ENCODE measurements around the gene ERGIC1.

ERGIC1 gene

DNA sequence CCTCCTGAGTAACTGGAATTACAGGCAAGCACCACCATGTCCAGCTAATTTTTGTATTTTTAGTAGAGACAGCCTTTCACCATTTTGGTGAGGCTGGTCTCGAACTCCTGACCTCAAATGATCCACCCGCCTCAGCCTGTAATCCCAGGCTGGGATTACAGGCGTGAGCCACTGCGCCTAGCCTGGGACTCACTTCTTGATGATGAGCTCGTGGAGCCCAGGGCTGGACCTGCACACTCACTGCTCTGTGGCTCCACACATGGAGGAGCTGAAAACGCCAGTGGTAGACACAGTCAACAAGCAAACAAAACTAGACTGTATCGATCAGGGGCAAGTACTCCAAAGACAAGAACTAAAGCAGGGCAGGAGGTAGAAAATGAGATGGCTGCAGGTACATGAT lies 65.4 kb downstream of the ERGIC1 start:
- H3K9ac ChIP-seq (ENCODE audit: low read length): no peak overlapping the region
- no peaks in the 10 kb centered on the region for H3K4me1 ChIP-seq (ENCODE audit: low read length)
- H3K27me3 ChIP-seq (replicated peaks; ENCODE audit: insufficient read depth, low read length): no peaks in the 10 kb centered on the region
- H3K36me3 ChIP-seq (replicated peaks; ENCODE audit: insufficient read depth, low read length): 0 out of 2 replicates have a peak, but pooled peaks cover 3% of the 10 kb centered on the region
- no peak for DNase-seq
- H3K9me2 ChIP-seq (replicated peaks; ENCODE audit: insufficient read depth, low read length): no peaks in the 10 kb centered on the region
- no peaks in the 10 kb centered on the region; the same call in 1 of the 2 replicates for H4K20me1 ChIP-seq (ENCODE audit: insufficient read depth, low read length)
- no peaks in the 10 kb centered on the region for H3F3A ChIP-seq (ENCODE audit: insufficient read depth, low read length)
- H2AFZ ChIP-seq (ENCODE audit: low read length): no peak overlapping the region
- no peaks in the 10 kb centered on the region for H3K9me3 ChIP-seq (replicated peaks; ENCODE audit: insufficient read depth, low read length)
- peaks cover 46% of the 10 kb centered on the region for H3K79me2 ChIP-seq (ENCODE audit: low read length)
- no peak overlapping the region for H3K27ac ChIP-seq (ENCODE audit: low read length)
- no peak overlapping the region for H3K4me3 ChIP-seq (ENCODE audit: low read length)
- TF ChIP-seq EZH2 (optimal IDR thresholded peaks at IDR 0.05; ENCODE audit: low read depth, low read length) (no peak), EZH2phosphoT487 (IDR thresholded peaks at IDR 0.05; ENCODE audit: low read length) (no peak)
- TF ChIP-seq, protein P1, sequence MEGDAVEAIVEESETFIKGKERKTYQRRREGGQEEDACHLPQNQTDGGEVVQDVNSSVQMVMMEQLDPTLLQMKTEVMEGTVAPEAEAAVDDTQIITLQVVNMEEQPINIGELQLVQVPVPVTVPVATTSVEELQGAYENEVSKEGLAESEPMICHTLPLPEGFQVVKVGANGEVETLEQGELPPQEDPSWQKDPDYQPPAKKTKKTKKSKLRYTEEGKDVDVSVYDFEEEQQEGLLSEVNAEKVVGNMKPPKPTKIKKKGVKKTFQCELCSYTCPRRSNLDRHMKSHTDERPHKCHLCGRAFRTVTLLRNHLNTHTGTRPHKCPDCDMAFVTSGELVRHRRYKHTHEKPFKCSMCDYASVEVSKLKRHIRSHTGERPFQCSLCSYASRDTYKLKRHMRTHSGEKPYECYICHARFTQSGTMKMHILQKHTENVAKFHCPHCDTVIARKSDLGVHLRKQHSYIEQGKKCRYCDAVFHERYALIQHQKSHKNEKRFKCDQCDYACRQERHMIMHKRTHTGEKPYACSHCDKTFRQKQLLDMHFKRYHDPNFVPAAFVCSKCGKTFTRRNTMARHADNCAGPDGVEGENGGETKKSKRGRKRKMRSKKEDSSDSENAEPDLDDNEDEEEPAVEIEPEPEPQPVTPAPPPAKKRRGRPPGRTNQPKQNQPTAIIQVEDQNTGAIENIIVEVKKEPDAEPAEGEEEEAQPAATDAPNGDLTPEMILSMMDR (IDR thresholded peaks at IDR 0.05; ENCODE audit: low read length): no peak
- no peak overlapping the region for H3K4me2 ChIP-seq (ENCODE audit: low read depth, low read length)

DNA sequence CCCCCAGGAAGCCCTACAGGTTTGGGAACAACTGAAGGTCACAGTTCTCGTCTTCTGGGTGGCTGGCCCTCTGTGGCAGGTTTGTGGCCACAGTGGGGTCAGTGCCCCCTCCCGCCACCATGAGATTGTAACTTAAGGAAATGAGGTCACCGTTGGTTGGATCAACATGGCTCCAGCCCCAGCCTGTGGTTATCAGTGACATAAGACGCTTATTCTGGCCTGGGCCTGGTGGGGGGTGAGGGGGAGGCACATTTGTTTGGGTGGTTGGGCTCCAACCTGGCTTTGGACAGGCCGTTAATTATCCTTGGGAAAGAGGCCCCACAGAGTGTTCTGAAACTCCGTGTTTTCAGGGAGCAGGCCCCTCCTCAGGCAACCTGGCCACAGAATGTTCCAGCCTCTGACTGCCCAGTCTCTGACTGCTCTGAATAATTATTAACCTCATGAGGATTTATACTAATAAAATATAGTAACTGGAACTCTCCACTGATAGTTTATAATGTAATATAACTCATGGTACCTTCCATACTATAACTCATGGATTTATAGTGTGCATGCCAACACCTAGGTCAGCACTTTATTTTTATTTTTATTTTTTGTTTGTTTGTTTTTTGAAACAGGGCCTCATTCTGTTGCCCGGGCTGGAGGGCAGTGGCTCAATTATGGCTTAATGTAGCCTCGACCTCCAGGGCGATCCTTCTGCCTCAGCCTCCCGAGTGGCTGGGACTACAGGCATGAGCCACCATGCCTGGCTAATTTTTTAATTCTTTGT lies 67.1 kb downstream of the ERGIC1 start:
- 0 out of 2 replicates have a peak, but pooled peaks cover 3% of the 10 kb centered on the region for H3K36me3 ChIP-seq (replicated peaks; ENCODE audit: insufficient read depth, low read length)
- TF ChIP-seq EZH2phosphoT487 (IDR thresholded peaks at IDR 0.05; ENCODE audit: low read length) (no peak), EZH2 (optimal IDR thresholded peaks at IDR 0.05; ENCODE audit: low read depth, low read length) (no peak)
- TF ChIP-seq, protein P1 (IDR thresholded peaks at IDR 0.05; ENCODE audit: low read length): no peak

DNA sequence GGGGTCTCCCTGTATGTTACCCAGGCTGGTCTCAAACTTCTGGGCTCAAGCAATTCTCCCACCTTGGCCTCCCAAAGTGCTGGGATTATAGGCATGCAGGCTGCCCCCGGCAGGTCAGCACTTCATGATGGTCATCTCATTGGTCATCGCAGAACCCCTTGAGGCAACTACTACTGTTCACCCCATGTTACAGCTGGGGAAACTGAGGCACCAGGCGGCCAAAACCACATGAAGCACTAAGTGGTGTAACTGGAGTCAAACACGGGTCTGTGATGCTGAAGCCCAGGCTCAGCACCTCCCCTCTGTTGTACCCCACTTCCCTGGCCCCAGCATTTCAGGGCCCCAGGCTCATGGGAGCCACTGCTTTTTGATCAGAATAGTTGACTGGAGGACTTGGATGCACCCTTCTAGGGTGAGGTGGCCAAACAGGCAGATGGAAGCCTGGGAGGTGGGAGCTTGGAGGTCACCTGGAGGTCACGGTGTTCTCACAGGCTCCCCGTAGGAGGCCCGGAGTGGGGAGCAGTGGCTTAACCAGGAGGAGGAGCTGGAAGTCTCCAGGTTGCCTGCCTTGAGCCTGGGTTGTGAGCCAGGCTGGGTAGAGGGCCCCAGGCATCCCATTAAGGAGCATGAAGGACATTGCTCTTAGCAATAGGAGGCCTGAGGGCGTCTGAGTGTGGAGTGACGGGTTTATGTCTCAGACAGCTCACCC lies 67.9 kb downstream of the ERGIC1 start:
- Histone ChIP-seq H3K27ac (ENCODE audit: low read length) (no peak overlapping the region), H3K4me2 (ENCODE audit: low read depth, low read length) (no peak overlapping the region), H3K79me2 (ENCODE audit: low read length) (peaks cover 47% of the 10 kb centered on the region), H3K9me2 (replicated peaks; ENCODE audit: insufficient read depth, low read length) (no peaks in the 10 kb centered on the region), H4K20me1 (ENCODE audit: insufficient read depth, low read length) (no peaks in the 10 kb centered on the region; the same call in 1 of the 2 replicates), H3F3A (ENCODE audit: insufficient read depth, low read length) (no peaks in the 10 kb centered on the region), H3K9me3 (replicated peaks; ENCODE audit: insufficient read depth, low read length) (no peaks in the 10 kb centered on the region), H3K4me3 (ENCODE audit: low read length) (no peak overlapping the region), H3K4me1 (ENCODE audit: low read length) (no peaks in the 10 kb centered on the region), H3K27me3 (replicated peaks; ENCODE audit: insufficient read depth, low read length) (no peaks in the 10 kb centered on the region), H2AFZ (ENCODE audit: low read length) (no peak overlapping the region), H3K9ac (ENCODE audit: low read length) (no peak overlapping the region), H3K36me3 (replicated peaks; ENCODE audit: insufficient read depth, low read length) (0 out of 2 replicates have a peak, but pooled peaks cover 3% of the 10 kb centered on the region)
- no peak for DNase-seq
- TF ChIP-seq, protein P1 (IDR thresholded peaks at IDR 0.05; ENCODE audit: low read length): no peak
- TF ChIP-seq EZH2 (optimal IDR thresholded peaks at IDR 0.05; ENCODE audit: low read depth, low read length) (no peak), EZH2phosphoT487 (IDR thresholded peaks at IDR 0.05; ENCODE audit: low read length) (no peak)

More for the DNA sequence above, 67.1 kb downstream of the ERGIC1 start:
- H3K79me2 ChIP-seq (ENCODE audit: low read length): peaks cover 47% of the 10 kb centered on the region
- H3K9ac ChIP-seq (ENCODE audit: low read length): no peak overlapping the region
- H3K9me2 ChIP-seq (replicated peaks; ENCODE audit: insufficient read depth, low read length): no peaks in the 10 kb centered on the region
- no peaks in the 10 kb centered on the region; the same call in 1 of the 2 replicates for H4K20me1 ChIP-seq (ENCODE audit: insufficient read depth, low read length)
- H3K27ac ChIP-seq (ENCODE audit: low read length): no peak overlapping the region
- no peaks in the 10 kb centered on the region for H3K4me1 ChIP-seq (ENCODE audit: low read length)
- DNase-seq: no peak
- H3F3A ChIP-seq (ENCODE audit: insufficient read depth, low read length): no peaks in the 10 kb centered on the region
- no peaks in the 10 kb centered on the region for H3K9me3 ChIP-seq (replicated peaks; ENCODE audit: insufficient read depth, low read length)
- no peak overlapping the region for H2AFZ ChIP-seq (ENCODE audit: low read length)
- H3K4me3 ChIP-seq (ENCODE audit: low read length): no peak overlapping the region
- H3K27me3 ChIP-seq (replicated peaks; ENCODE audit: insufficient read depth, low read length): no peaks in the 10 kb centered on the region
- no peak overlapping the region for H3K4me2 ChIP-seq (ENCODE audit: low read depth, low read length)
